ENCODE measurements around the gene FES.
"Not testable (repeated sequence)": the region's sequence is repeated elsewhere in the genome, so short reads cannot be mapped to it uniquely, and the experiment has no call there.

The FES gene

GRCh38 chr15:90911906-90912769 is 27.8 kb downstream of the FES start:
- DNase-seq, result no peak

- no peak for DNase-seq
Measured at GRCh38 chr15:90912770-90913075, 28.4 kb downstream of the FES start.

GRCh38 chr15:90913398-90913944 is 29.2 kb downstream of the FES start:
- no peak for DNase-seq

DNA sequence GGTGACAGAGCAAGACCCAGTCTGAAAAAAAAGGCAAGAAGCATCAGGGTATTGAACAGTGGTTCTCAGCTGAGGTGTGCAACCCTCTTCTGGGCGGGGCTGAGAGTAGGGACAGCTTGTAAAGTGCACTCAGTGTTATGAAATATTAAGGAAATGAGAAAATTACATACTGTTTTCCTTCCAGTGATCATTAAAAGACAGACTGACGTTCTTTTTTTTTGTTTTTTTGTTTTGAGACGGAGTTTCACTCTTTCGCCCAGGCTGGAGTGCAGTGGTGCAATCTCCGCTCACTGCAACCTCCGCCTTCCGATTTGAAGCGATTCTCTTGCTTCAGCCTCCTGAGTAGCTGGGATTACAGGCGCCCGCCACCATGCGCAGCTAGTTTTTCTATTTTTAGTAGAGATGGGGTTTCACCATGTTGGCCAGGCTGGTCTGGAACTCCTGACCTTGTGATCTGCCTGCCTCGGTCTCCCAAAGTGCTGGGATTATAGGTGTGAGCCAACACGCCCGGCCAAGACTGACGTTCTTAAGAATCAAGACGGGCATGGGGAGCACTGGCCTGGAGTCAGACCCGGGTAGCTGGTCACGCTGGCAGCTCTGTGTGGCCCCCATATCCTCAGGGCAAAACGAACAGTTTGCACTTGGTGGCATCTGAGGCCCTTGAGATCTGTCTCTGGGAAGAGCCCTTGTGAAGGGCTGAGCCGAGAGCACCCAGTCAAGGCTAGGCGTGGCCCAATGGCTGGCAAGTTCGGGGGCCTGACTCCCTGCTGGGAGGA is 30.2 kb downstream of the FES start:
- DNase-seq, result no peak

GRCh38 chr15:90915216-90915807 is 31.0 kb downstream of the FES start:
- DNase-seq, result no peak

- no peak for DNase-seq
Measured at GRCh38 chr15:90915808-90916440, 31.6 kb downstream of the FES start.

DNA sequence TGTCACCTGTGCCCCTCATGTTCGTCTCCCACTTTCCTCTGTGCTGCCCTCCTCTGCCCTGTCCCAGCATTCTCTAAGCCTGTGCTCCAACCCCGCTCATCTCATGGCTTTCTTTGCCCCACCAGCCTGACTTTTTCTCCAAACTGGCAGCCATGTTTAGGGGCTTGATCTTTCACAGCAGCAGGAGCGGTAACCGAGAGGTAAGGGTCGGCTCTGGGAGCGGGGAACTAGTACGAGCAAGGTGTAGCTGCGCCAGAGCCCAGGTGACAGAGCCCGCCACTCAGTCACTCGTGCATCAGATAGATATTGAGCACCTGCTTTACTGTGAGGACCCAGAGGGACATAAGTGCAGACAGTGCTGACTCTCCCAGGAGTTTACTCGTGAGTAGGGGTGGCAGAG is 32.2 kb downstream of the FES start:
- DNase-seq, result no peak

- no peak for DNase-seq
Measured at GRCh38 chr15:90917569-90917968, 33.3 kb downstream of the FES start.

GRCh38 chr15:90918034-90918788 is 33.9 kb downstream of the FES start:
- no peak for DNase-seq

GRCh38 chr15:90918835-90919234 is 34.5 kb downstream of the FES start:
- DNase-seq, result no peak

- no peak for DNase-seq
Measured at GRCh38 chr15:90921887-90922286, 37.6 kb downstream of the FES start.

DNA sequence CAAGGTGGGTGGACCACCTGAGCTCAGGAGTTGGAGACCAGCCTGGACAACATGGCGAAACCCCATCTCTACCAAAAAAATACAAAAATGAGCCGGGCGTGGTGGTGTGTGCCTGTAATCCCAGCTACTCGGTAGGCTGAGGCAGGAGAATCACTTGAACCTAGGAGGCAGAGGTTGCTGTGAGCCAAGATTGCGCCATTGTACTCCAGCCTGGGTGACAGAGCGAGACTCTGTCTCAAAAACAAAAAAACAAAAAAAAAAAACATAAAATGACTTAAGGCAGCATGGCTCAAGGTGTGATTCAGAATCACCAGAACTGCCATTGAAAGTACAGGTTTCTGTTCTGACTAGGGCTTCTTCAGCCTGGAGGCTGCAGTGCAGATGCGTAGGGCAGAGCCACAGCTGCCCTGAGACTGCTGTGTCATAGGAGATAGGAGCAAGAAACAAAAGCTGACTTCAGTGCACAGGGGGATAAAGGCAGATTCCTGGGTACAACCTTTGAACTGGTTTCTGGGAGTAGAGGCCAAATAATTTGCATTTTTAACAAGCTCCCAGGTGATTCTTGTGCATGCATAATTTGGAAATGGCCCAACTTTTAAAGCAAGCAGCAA is 38.5 kb downstream of the FES start:
- DNase-seq, result not testable (repeated sequence)

DNA sequence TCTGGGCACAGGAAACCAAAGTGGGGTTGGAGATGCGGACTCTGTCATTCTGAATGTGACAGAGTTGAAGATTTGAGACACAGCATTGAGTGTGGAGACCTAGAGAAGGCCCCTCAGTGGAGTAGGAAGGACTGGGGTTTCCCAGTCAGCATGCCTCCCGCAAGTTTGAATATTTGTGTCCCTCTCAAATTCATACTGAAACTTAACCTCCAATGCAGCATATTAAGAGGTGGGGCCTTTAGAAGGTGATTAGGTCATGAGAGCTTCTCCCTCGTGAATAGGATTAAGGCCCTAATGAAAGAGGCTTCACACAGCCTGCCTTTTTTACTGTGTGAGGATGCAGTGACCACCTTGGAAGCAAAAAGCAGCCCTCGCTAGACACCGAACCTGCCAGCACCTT is 40.1 kb downstream of the FES start:
- no peak for DNase-seq

GRCh38 chr15:90926766-90927165 is 42.5 kb downstream of the FES start:
- DNase-seq, result not testable (repeated sequence)

DNA sequence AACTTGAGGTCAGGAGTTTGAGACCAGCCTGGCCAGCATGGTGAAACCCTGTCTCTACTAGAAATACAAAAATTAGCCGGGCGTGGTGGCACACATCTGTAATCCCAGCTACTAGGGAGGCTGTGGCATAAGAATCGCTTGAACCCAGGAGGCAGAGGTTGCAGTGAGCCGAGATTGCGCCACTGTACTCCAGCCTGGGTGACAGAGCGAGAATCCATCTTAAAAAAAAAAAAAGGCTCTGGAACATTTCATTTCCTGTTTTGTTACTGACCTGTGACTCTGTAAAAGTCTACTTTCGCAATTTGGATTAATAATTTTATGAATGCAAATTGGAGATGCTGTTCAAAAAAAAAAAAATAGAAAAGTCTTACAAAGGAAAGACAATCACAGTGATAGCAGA is 43.8 kb downstream of the FES start:
- not testable (repeated sequence) for DNase-seq

GRCh38 chr15:90929246-90930019 is 45.1 kb downstream of the FES start:
- DNase-seq, result no peak

- DNase-seq, result no peak
Measured at GRCh38 chr15:90930861-90931574, 46.7 kb downstream of the FES start.

GRCh38 chr15:90931575-90931827 is 47.2 kb downstream of the FES start:
- no peak for DNase-seq

DNA sequence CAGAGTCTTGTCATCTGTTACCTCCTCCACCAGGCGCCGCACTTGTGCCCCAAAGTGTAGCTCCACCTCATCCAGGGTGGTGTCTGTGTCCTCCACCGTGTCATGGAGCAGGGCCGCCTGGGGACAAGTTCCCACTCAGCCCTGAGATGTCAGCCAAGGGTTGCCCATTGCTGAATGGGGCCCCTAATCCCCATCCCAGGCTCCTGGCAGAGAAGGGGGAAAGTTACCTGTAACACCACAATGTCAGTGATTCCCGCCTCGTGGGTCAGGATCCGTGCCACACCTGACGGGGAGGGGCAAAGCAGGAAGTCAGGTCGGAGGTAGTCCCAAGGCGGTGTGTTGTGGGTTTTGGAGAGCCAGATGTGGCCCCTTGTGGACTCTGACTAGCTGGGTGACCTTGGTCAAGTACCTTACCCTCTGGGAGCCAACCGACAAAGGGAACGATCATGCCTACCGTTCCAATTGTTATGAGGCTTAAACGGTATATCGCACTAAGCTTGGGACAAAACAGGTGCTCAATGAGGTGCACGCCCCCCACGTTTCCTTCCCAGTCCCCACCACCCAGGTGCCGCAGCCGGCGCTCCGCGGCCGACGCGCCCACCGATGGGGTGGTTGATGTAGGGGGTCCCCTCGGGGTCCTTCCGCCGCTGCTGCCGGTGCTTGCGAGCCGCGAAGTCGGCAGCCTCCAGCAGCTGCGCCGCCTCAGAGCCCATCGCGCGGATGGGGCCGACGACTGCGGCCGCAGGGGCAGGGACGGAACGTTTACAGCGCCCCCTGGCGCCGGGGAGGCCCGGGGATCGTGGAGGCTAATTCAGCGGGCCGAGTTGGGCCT is 47.7 kb downstream of the FES start, which contains the start of gene HDDC3:
HDDC3 (minus strand) TSS at position 722 of the 832 bp plus-strand sequence; CDS start at position 713, 9 bp downstream.
- DNase-seq, result peak; percentile 93

- DNase-seq, result no peak
Measured at GRCh38 chr15:90932660-90932991, 48.3 kb downstream of the FES start.

Data from activated T-cell treated with anti-CD3 and anti-CD28 coated beads, Interleukin-2, amount 50 U/mL, for 1 hour (primary cell).